ENCODE results near the gene FXN.

- TF ChIP-seq POLR2A (IDR thresholded peaks at IDR 0.05): no peak
- TF ChIP-seq CTCF (IDR thresholded peaks at IDR 0.05): no peak
Observed at GRCh38 chr9:69109152-69109551, 73.6 kb downstream of the FXN start.
